ELF-1 (cell line): ENCODE measurements around the gene ISOC1.

Experiments used
- DNase-seq: peaks from one replicate; pipeline ENCODE4 v3.0.0-alpha.2; 2016; ENCODE audit warnings: low read depth, low spot score

The ISOC1 gene

DNA sequence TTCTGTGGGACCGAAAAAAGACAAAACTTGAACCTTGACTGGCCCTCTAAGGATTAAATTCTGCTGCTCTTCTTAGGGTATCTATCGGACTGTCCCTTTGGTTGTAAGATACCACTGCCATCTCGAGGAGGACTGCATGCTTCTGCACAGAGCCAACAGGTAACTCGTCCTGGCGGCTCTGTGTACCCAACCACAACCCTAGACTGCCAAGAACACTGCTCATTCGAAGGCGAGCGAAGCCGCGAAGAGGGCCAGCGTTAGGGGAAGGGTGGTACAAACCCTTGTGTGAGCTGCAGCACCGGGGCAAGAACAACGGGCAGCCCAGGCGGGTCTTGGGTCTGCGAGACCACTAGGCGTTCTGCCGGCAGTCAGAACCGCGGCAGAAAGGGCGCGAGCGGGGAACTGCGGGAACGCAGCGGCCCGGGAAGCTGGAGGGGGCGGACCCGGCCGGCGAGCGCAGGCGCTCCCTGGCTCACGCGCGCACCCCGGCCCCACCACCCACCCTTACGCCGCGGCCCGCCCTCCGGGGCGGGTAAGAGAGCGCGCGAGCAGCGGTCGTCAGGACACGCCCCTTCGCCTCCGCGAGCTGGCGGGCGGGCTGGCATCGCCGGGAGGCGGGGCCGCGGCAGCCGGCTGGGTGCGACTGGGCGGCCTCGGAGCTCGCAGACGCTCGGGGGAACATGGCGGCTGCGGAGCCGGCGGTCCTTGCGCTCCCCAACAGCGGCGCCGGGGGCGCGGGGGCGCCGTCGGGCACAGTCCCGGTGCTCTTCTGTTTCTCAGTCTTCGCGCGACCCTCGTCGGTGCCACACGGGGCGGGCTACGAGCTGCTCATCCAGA, at the start of gene ISOC1:
ISOC1 (plus strand) TSS at position 663 of the 837 bp plus-strand sequence; CDS start at position 681, 18 bp downstream.
- DNase-seq: peak; percentile 93

DNA sequence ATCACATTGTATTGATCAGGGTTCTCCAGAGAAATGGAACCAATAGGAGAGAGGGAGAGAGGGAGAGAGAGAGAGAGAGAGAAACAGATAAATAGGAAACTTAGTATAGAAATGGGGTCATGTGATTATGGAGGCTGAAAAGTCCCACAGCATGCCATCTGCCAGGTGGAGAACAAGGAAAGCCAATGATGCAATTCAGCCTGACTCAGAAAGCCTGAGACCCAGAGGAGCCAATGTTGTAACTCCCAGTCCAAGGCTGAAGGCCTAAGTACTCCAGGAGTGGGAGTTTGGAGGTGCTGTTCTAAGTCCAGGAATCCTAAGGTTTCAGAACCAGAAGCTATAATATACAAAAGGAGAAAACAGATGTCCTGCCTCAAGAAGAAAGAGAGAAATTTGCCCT, 48.4 kb upstream of the ISOC1 start:
- no peak for DNase-seq

DNA sequence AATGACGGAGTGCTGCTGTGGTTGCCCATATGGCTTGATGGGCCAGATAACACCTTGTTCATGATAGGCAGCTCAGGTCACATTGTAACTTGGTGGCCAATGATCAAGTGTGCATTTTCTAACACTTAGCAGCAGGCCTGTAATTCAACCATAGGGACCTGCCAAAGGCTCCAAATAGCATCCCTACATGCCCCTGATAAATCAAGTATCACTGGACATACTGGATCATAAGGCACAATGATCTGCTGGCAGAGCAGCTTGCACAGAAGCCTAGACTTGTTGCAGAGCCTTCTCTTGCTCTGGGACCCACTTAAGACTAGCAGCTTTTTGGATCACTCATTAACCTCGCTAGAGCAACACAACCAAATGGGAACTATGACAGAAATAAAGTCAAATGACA, 46.0 kb upstream of the ISOC1 start:
- DNase-seq: no peak

DNA sequence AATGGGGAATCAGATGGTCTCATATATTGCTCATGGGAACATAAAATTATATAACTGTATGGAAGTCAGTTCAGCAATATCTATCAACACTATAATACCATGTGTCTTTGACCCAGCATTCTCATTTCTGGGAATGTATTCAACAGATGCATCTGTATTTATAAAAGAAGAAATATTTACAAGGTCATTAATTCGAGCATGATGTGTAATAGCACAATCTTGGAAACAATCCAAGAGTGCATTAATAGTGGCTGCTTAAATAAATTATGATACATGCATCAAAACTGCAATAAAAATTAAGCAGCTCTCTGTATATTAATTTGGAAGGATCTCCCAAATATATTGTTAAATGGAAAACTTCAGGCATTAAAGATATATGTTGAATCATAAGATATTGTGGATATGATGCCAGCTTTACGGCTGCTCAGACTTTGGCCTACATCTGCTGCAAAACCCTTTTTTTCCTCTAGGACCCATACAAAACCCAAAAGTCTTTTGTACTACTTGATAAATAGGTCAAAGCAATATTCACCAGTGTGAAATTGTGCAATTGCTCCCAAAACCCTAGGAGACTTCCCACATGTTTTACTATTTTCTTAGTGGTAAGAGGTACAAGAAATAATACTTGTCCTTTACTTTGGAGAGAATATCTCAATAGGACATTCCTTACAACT, 45.3 kb upstream of the ISOC1 start:
- DNase-seq: no peak

DNA sequence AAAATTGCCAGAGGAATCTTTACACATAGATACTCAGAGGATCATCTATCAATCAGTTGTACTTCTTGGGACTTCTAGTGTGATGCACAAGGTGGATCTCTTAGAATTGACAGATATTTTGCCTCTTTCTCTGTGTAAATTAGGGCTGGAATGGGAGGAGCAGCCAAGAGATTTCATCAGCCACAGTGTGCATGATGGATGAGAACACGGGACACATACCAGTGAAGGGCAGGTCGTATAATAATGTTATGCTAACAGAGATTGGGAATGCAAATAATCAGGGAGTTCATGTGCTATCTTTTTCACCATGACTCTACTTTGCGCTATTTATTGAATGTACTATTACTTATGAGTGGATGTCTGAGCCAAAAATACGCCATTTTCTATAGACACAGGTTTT, 43.3 kb upstream of the ISOC1 start:
- no peak for DNase-seq

DNA sequence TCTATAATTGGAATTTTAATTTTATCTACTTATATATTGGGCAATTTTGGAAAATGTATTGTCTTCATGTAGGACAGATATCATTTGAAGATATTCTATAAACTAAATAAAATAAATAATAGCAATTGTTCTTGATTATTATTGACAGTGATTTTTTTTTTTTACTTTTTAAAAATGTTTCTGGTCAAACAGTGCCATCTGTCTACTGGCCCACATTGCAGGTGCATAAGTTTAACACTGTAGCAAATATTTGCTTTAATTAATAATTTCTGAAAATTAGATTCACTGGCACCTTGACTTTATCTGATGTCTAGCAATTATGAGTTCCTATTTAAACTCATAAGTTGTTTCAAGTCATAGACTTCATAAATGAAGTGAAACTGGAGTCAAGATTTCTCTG, 41.1 kb upstream of the ISOC1 start:
- no peak for DNase-seq

DNA sequence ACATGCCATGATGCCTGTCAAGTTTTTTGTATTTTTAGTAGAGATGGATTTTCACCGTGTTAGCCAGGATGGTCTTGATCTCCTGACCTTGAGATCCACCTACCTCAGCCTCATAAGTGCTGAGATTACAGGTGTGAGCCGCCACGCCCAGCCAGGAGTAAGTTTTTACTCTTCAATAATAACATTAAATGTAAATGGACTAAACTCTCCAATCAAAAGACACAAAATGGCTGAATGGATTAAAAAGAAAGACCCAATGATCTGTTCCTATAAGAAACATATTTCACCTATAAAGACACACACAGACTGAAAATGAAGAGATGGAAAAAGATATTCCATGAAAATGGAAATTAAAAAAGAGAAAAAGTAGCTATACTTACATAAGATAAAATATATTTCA, 37.2 kb upstream of the ISOC1 start:
- DNase-seq: no peak

DNA sequence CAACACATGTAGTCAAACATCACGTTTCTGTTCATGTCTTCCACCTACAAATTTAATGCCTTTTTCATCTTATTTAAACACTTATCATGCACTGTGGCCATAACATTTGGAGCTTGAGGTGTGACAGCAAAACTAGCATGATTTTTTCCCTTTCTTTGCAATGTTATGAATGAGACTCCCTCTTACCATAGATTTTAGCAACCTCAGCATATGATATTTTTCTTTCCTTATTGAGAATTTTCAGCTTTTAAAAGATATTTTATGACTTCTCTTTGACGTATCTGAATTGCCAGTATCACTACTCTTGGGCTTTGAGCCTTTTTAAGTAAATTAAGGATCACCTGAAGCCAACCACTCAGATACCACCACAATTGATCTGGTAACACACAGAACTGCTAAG, 32.7 kb upstream of the ISOC1 start:
- DNase-seq: no peak

DNA sequence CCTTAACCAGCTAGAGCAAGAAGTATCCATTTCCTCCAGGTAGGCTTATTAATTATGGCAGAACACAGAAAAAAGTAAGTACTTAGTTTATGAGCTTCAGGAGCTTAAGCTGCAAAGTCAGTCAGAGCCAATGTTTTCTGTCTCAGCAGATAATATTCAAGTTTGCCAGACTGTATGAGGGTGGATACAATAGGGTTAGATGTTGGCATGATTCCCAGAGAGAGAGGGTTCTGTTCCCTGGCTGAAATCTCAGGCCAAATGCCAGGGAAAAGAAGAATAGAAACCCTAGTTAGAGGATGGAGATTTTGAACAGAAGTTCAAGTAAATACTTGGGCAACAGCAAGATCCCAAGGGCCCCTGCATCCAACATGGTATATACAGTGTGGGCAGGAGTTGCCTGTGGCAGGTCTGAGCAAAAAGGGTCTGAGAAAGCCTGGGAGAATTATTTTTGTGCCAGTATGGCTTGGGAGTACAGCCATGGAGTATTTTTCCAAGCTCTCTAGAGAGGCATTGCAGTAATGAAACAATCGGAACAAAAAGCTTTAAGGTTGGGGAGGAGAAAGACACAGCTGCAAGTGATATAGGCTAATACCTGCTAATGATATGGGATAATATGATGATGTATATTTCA, 31.0 kb upstream of the ISOC1 start:
- DNase-seq: no peak

DNA sequence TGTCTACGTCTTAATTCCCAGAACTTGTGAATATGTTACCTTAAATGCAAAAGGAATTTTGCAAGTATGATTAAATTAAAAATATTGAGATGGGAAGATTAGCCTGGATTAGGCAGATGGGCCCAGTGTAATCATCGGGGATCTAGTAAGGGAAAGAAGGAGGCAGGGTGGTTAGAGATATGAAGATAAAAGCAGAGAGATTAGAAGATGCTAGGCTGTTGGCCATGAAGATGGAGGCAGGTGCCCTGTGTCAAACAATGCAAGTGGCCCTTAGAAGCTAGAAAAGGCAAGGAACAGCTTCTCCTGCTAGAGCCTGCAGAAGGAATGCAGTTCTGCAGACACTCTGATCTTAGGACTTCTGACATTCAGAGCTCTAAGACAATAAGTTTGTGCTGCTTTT, 28.8 kb upstream of the ISOC1 start:
- no peak for DNase-seq

DNA sequence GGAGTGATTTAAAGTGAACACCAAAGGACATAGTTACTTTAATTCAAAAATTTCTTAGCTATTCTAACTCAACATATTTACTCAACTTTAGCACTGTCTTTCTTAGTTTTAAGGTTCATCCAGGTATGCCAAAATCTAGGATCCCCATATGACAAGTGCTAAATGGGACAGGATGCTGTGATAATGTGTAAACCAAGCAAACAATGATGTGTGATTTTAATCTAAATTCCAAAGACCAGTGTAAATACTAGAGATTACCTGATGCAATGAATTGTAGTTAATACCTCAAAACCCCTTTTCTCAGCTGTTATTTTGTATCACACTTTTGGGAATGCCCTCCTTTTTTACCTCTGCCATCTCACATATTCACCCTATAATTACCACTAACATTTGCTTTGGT, 26.8 kb upstream of the ISOC1 start:
- DNase-seq: no peak

DNA sequence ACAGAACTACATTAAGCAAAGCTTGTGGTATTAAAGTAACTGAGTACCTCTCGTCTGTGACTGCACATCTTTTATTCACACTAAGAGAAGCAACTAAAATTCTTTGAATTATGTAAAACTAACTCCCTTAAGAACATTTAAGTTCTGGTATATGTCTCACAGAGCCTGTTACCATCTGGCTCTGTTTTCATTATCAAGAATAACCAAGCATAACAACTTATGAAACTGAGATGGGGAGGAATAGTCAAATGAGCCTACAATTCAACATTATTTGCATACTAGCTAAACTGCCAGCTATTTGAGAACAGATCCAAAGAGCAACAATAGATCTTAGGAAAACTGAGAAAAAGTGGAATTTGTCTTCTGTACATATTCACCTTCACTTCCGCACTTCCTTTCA, 25.3 kb upstream of the ISOC1 start:
- DNase-seq: no peak

DNA sequence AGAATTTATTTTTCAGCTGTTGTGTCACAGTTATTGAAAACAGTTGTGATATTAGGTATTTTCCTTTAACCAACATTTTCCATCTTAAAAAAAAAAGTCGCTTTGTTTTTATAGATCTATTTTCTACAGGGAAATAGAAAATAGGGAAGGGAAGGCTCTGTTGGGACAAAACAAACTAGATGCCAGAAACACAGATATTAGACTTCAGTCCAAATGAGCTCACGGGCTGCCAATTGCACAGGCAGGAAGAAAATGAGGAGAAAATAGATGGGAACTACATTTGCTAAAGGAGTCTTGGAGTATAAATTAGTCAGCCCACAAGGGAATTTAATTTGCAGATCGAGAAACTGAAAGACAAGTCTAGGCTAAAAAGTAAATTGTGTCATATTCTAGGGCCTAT, 21.4 kb upstream of the ISOC1 start:
- no peak for DNase-seq

DNA sequence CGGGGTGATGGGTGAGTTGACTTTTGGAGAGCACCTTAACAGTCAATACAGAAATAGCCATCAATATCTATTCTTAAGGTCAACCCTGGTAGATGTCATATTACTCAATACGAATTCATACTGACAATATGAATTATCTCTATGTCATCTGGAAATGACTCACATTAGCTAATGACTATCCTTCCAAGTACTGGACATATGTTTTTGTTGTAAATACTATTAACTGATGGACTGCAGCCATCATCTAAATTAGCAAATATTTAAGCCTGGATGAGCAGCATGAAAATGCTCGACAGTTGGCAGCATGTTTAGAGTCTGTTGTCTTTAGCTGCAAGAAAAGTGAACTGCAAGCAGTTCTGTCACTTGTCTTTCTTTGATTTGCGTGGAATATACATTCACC, 19.6 kb upstream of the ISOC1 start:
- no peak for DNase-seq

DNA sequence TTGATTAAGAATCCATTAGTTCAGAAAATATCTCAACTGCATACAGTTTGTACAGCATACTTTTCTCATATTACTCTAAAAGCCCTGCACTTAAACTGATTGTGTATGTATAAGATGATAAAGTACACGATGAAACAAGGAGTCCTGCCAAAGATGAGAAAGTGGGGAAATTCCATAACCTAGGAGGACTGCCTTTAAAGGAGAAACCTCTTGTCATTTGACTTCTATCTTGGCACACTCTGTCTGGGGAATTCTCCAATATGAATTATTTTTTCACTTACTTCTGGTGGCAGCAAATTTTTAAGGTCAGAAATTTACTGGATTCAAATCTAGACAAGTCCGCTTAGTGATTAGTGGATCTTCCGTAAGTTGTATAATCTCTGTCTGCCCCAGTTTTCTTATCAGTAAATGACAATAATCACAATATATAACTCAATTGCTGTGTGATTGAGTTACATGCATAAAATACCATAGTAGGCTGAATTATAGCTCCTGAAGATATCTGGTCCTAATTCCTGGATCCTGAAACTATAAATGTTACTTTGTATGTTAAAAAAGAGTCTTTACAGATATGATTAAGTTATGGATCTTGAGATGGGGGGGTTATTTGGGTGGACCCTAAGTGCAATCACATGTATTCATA, 17.0 kb upstream of the ISOC1 start:
- no peak for DNase-seq

DNA sequence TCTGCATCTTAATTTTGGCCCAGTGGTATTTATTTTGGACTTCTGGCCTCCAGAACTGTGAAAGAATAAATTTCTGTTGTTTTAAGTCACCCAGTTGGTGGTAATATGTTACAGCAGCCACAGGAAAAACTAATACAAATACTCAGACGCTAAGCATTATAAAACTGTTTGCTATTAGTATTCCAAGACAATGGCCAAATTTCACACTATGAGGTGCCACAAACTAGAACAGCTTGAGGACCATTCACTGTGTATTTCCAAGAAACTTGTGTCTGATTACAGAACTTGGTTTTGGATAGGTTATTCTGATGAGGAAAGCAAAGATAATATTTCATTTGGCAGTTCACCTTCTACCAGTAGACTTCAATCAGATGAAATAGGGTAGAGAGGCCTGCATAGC, 16.3 kb upstream of the ISOC1 start:
- no peak for DNase-seq

DNA sequence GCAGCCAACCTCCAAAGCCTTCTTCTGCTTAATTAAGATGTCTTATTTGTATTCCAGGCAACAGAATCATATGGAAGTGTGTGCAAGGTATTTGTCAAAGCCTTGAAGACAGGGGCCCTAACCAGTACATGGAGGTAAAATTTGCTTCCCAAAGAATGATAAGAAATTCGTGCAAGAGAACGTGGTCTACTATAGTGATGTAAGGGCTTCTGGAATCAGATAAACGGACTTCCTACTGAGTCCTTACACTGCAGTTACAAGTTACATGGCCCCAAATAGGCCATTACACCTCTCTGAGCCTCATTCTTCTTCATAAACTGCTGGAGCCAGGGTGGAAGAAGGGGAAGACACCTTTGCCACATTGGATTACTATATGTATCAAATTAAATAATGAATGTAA, 15.9 kb upstream of the ISOC1 start:
- no peak for DNase-seq

DNA sequence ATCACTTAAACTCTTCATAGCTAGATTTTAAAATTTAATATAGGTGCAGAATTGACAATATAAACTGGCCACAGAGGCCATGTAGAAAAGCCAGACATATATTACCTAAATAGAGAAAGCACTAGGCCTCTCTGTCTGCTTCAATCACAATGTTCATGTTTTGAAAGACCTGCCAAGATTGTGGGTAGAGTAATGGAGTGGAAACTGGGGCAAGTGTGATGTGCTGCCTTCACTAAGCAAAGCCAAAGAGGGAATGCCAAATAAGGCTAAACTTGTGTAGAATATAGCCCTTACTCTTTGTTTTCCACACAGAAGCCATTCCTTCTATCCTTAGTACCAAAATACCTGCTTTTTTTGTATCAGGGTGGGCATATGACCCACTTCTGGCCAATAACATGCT, 15.1 kb upstream of the ISOC1 start:
- DNase-seq: no peak

DNA sequence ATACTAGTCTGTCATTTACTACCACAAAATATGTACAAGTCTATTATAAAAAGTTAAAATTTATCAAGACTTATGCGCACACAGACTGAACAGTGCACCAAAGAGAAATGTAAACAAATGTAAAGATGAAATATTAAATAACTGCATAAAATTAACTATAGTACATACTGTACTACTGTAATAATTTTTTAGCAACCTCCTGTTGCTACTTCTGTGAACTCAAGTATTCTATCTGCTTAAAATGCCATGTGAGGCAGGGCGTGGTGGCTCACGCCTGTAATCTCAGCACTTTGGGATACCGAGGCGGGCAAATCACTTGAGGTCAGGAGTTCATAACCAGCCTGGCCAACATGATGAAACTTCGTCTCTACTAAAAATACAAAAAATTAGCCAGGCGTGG, 13.8 kb upstream of the ISOC1 start:
- DNase-seq: no peak

DNA sequence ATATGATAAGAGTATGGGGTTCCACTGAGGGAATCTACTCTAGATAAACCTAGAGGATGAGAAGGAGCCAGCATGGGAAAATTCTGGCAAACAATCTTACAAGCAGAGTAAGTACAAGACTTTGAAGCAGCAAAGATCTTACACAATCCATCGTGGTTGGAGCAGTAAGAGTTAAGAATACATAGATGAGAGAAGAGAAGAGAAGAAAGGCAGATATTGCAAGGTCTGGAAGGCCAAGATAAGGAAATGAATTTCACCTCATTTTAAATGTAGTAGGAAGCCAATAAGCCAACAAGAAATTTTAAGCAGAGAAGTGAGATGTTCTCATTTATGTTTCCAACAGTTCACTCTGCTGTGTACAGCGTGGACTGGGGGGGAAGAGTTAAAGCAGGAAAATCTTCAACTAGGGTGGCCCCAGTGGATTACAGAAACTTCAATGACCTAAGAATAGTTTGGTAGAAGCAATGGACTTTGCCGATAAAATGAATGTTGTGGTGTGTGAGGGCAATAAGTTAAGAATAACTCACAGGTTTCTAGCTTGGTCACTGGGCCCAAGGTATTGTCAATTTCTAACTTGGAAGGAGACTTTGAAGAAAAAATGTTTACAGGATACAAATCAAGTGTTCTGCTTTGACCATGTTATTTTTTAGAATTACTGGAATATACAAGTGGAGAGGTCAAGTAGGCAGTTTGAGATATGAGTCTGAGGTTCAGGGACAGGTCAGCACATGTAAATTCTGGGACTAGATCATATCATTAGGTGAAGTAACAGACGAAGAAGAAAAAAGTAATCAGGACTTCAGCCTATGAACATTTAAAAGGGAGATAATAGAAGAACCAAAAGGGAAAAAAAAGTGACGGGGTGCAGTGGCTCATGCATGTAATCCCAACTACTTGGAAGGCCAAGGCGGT, 12.1 kb upstream of the ISOC1 start:
- no peak for DNase-seq
